Ovary (tissue), 9 donors: ENCODE results near the gene RYR1. TPM values are rescaled to one million over a fixed set of nuclear protein-coding genes. Genes with fewer than 3 reads are reported as not detected.

ENCODE experiments used
- DNase-seq, 5 donors: peaks; one replicate each; pipeline ENCODE4 v3.0.0-alpha.2; 2019 to 2020
- H3K27ac ChIP-seq, 2 donors: fragments of 200-600 bp; one replicate each; pipeline versions ENCODE4 v1.5.1 to v1.8.0; 2019 to 2022
- H3K27me3 ChIP-seq: fragments of 200-600 bp; one replicate; pipeline ENCODE4 v1.8.0; 2022
- H3K36me3 ChIP-seq: fragments of 200-600 bp; sonication (generic); one replicate; pipeline ENCODE4 v1.5.1; 2019
- H3K4me1 ChIP-seq: one replicate; pipeline ENCODE4 v1.8.1; 2013; ENCODE audit warnings: mild to moderate bottlenecking, moderate library complexity; ENCODE audit not compliant: insufficient read depth
- H3K4me3 ChIP-seq: fragments of 200-600 bp; sonication (generic); one replicate; pipeline ENCODE4 v1.5.1; 2017
- H3K9me3 ChIP-seq, 2 donors: fragments of 200-600 bp in 1 of 2; sonication (generic) in 1 of 2; one replicate each; pipeline versions ENCODE4 v1.5.1 to v1.8.1; 2013 to 2019; ENCODE audit warnings: mild to moderate bottlenecking in 1 of 2, moderate library complexity in 1 of 2
- EP300 ChIP-seq: sonication (generic); formaldehyde crosslinking; IDR thresholded peaks from one replicate; pipeline ENCODE4 v1.6.1; 2017; ENCODE audit warnings: antibody characterized with exemption
- POLR2A ChIP-seq: fragments of 450-650 bp; IDR thresholded peaks from one replicate; pipeline ENCODE4 v1.6.1; 2017; ENCODE audit warnings: antibody characterized with exemption, mild to moderate bottlenecking, moderate library complexity
- WGBS, 3 donors: extraction: QIAGEN DNeasy Blood & Tissue Kit in 1 of 3; methylation state at CpG; one replicate each; pipeline versions ENCODE4 v1.1.5 to v1.1.7; 2013 to 2017; 5-methylcytosine and 5-hydroxymethylcytosine counted together
- intact Hi-C, 4 donors: fragments of 100-400 bp; cut with DNase I; formaldehyde crosslinking; loops; one replicate each; pipeline versions ENCODE4 v1.11.0 to v1.15.1; 2022 to 2023
- polyA plus RNA-seq, 2 donors: library from polyadenylated mRNA; stranded (reverse); fragments of 200-250 nt in 1 of 2; fragments of 350-450 nt in 1 of 2; fragmentation: Illumina TruSeq in 1 of 2; extraction: RNeasy Lipid Tissue Mini Kit (QIAGEN cat#74804) in 1 of 2; gene quantifications; one replicate each; pipeline ENCODE4 v1.2.3, GENCODE V29; 2013 to 2014
- total RNA-seq, 7 donors: library from RNA; depleted of rRNA in 2 of 7; stranded (reverse); fragments of >200 nt in 2 of 7; fragmentation: NEBNext Ultra II Directional in 3 of 7; extraction: Animal tissue kit (Norgen Biotek cat#: 25700) in 3 of 7; gene quantifications; one replicate each; pipeline versions ENCODE4 v1.1.0 to v1.2.4, GENCODE V29; 2016 to 2023
- TF ChIP-seq, protein P1 (sequence below), 3 donors: fragments of 450-650 bp in 2 of 3; fragments of 200-600 bp in 1 of 3; IDR thresholded peaks; one replicate each; pipeline versions ENCODE4 v1.5.1 to v1.8.0; 2016 to 2022; ENCODE audit warnings: antibody characterized with exemption in 3 of 3, mild to moderate bottlenecking in 1 of 3
- donor health status: DM: no; HTN: no; CAD: no; lungs with moderate emphysema.
- donor health status: DM: no; HTN: no; CAD: no.
- donor health status: Bipolar disorder and iron deficiency.
- donor health status: DM: yes; HTN: yes; CAD: no.
- donor health status: DM: no; HTN: no; CAD: no.
- donor health status: DM: yes; HTN: yes; CAD: no.

The RYR1 gene
- total and polyA plus RNA-seq, 9 donors = 0.57 to 2.6 (median 1.0) TPM

DNA sequence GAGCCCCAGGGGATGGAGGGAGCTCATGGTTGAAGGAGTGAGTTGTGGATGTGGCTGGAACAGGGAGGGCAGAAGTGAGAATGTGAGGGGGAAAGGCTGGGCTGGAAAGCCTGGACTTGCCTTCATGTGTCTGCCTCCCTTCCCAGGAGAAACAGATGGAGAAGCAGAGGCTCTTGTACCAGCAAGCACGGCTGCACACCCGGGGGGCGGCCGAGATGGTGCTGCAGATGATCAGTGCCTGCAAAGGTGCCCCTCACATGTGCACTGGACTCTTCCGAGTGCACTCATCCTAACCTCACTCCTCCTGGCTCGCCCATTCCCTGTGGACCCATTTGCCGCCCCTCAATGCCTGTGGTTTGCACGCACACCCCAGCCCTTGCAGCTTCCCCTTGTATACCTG lies 101.1 kb downstream of the RYR1 start:
- WGBS, 3 donors = 91 to 96% (median 94%) methylated on average over 8 of the region's 8 CpGs
- Histone ChIP-seq H3K36me3 (no peaks in the 10 kb centered on the region), H3K27ac (no peak overlapping the region), H3K9me3 (peaks cover 0 to 6% of the 10 kb centered on the region in 2 donors), H3K4me3 (no peak overlapping the region), H3K27me3 (no peaks in the 10 kb centered on the region), H3K4me1 (no peaks in the 10 kb centered on the region)
- TF ChIP-seq, protein P1, sequence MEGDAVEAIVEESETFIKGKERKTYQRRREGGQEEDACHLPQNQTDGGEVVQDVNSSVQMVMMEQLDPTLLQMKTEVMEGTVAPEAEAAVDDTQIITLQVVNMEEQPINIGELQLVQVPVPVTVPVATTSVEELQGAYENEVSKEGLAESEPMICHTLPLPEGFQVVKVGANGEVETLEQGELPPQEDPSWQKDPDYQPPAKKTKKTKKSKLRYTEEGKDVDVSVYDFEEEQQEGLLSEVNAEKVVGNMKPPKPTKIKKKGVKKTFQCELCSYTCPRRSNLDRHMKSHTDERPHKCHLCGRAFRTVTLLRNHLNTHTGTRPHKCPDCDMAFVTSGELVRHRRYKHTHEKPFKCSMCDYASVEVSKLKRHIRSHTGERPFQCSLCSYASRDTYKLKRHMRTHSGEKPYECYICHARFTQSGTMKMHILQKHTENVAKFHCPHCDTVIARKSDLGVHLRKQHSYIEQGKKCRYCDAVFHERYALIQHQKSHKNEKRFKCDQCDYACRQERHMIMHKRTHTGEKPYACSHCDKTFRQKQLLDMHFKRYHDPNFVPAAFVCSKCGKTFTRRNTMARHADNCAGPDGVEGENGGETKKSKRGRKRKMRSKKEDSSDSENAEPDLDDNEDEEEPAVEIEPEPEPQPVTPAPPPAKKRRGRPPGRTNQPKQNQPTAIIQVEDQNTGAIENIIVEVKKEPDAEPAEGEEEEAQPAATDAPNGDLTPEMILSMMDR (IDR thresholded peaks at IDR 0.05) = no peak
- TF ChIP-seq POLR2A (no peak), EP300 (no peak)
- intact Hi-C loops = no loop called here
- DNase-seq = no peak

- Histone ChIP-seq H3K36me3 (no peaks in the 10 kb centered on the region), H3K27ac (no peak overlapping the region), H3K9me3 (peaks cover 0 to 6% of the 10 kb centered on the region in 2 donors), H3K27me3 (no peaks in the 10 kb centered on the region), H3K4me3 (no peak overlapping the region), H3K4me1 (no peaks in the 10 kb centered on the region)
- WGBS, 3 donors = 73 to 83% (median 79%) methylated on average over 3 of the region's 3 CpGs
- intact Hi-C loops = no loop called here
- DNase-seq = no peak
- TF ChIP-seq, protein P1 (IDR thresholded peaks at IDR 0.05) = no peak
- TF ChIP-seq POLR2A (no peak), EP300 (no peak)
Observed at GRCh38 chr19:38535212-38535611, 101.7 kb downstream of the RYR1 start.

- H3K36me3 ChIP-seq = no peaks in the 10 kb centered on the region
- H3K4me3 ChIP-seq = no peak overlapping the region
- no peak overlapping the region for H3K27ac ChIP-seq
- intact Hi-C loops = no loop called here
- DNase-seq = no peak
- H3K4me1 ChIP-seq = no peaks in the 10 kb centered on the region
- WGBS, 3 donors = 86 to 90% (median 89%) methylated on average over 23 of the region's 23 CpGs
- no peak for TF ChIP-seq EP300
- TF ChIP-seq, protein P1 (IDR thresholded peaks at IDR 0.05) = no peak
- peaks cover 0 to 6% of the 10 kb centered on the region in 2 donors for H3K9me3 ChIP-seq
- H3K27me3 ChIP-seq = no peaks in the 10 kb centered on the region
Observed at GRCh38 chr19:38537071-38537936, 103.8 kb downstream of the RYR1 start.

- no peaks in the 10 kb centered on the region for H3K36me3 ChIP-seq
- H3K4me3 ChIP-seq = no peak overlapping the region
- intact Hi-C loops = no loop called here
- no peaks in the 10 kb centered on the region for H3K4me1 ChIP-seq
- no peak overlapping the region for H3K27ac ChIP-seq
- H3K27me3 ChIP-seq = no peaks in the 10 kb centered on the region
- TF ChIP-seq POLR2A (no peak), EP300 (no peak)
- TF ChIP-seq, protein P1 (IDR thresholded peaks at IDR 0.05) = no peak
- DNase-seq = no peak
- 15 to 30% (median 27%) methylated on average over 3 of the region's 3 CpGs for WGBS, 3 donors
- H3K9me3 ChIP-seq = peaks cover 0 to 6% of the 10 kb centered on the region in 2 donors
Observed at GRCh38 chr19:38538386-38538785, 104.9 kb downstream of the RYR1 start.
